Transverse colon (tissue), 4 donors: Measurements from ENCODE around the gene HEPACAM.

Experiments used
- CTCF ChIP-seq, 5 experiments: fragments of 200-600 bp in 3 of 5; fragments of 450-650 bp in 2 of 5; sonication (generic) in 3 of 5; IDR thresholded peaks; 1 replicate in 2 of 5; 2 replicates in 3 of 5; pipeline ENCODE4 v1.5.1; 2016 to 2017; ENCODE audit warnings: antibody characterized with exemption in 5 of 5, inconsistent platforms in 3 of 5, mild to moderate bottlenecking in 2 of 5, moderate library complexity in 1 of 5
- POLR2AphosphoS5 ChIP-seq, 3 donors: sonication (generic); formaldehyde crosslinking; IDR thresholded peaks; one replicate each; pipeline ENCODE4 v1.6.1; 2016; ENCODE audit warnings: antibody characterized with exemption in 3 of 3

GRCh38 chr11:124978316-124978715 is 42.5 kb upstream of the HEPACAM start:
- TF ChIP-seq POLR2AphosphoS5 (IDR thresholded peaks at IDR 0.05): no peak
- no peak for TF ChIP-seq CTCF (IDR thresholded peaks at IDR 0.05)
